AG10803 (cell line): ENCODE measurements around the gene TMBIM4.
A peak's percentile ranks its signal among the peaks of the same experiment; 100 is the strongest.

ENCODE experiments used
- DNase-seq: peaks from one replicate; pipeline ENCODE4 v3.0.0; 2010; ENCODE audit warnings: low read depth
- H3K4me3 ChIP-seq: 2 replicates; pipeline ENCODE4 v1.5.1; 2011; ENCODE audit warnings: mild to moderate bottlenecking, low read length, control low read depth
- CTCF ChIP-seq: conservative IDR thresholded peaks from 2 replicates; pipeline ENCODE4 v1.5.1; 2011; ENCODE audit warnings: mild to moderate bottlenecking, low read length, control low read depth, inconsistent platforms

The TMBIM4 gene

GRCh38 chr12:66152732-66153131 lies 17.1 kb downstream of the TMBIM4 start:
- no peak for TF ChIP-seq CTCF
- peak; percentile 57 for DNase-seq
- no peak overlapping the region for H3K4me3 ChIP-seq

- peak; percentile 19; the same call in 1 of the 2 replicates for TF ChIP-seq CTCF
- DNase-seq: no peak
- no peak overlapping the region for H3K4me3 ChIP-seq
These were observed 19.9 kb downstream of the TMBIM4 start for GRCh38 chr12:66149702-66150398.

- peak; percentile 77 for DNase-seq
- H3K4me3 ChIP-seq: no peak overlapping the region
- peak; percentile 65 for TF ChIP-seq CTCF
These were observed 24.7 kb downstream of the TMBIM4 start for GRCh38 chr12:66144791-66145754.

DNA sequence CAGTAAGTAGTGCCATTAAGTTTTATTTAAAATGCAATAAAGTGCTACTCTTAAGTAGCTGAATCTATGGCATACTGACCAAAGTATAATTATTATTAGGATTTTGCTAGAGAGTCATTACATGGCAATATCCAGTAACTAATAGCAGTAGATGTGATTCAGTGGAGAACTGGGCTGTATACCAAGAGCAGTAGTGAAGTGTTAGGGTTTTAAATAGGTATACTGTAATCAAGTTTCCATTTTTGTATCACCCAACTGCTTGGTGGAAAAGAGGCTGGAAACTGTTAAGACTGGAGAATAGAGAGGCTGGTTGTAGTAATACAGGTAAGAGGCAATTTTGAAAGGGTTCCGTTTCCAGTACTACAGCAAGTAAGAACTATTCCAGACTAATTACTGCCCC lies 25.9 kb downstream of the TMBIM4 start:
- no peak for DNase-seq
- H3K4me3 ChIP-seq: no peak overlapping the region
- no peak for TF ChIP-seq CTCF

DNA sequence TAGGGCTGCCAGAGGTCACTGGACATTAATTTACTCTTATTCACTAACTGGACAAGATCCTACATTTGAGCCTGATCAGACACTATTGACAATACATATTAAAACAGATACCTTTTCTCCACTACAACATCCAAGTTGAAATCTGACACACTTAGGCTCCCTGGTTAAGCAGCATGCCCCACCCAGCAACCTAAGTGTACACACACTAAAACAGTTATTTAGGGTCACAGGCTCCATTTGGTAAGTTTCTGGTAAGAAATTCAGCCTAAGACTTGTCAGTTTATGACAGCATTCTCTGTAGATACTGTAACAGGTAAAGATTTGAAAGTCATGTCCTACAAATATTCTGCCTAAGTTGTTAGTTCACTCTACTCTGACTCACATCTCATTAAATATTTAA lies 27.0 kb downstream of the TMBIM4 start:
- no peak overlapping the region for H3K4me3 ChIP-seq
- no peak for DNase-seq
- no peak for TF ChIP-seq CTCF

DNA sequence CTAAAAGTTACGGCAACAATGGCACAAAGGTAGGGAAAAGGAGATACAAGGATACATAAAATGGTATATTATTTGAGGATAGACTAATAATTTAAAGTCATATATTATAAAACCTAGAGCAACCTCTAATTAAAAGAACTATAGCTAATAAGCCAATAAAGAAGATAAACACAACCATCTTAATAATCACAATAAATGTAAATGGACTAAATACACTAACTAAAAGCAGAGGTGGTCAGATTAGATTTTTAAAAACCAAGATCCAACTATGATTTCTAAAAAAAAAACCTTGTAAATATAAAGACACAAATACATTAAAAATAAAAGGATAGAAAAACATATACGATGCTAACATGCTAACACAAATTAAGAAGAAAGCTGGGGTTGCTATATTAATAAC lies 28.5 kb downstream of the TMBIM4 start:
- no peak for DNase-seq
- no peak for TF ChIP-seq CTCF
- H3K4me3 ChIP-seq: no peak overlapping the region
